Measurements from ENCODE around the gene DZIP1L.
A peak's percentile ranks its signal among the peaks of the same experiment; 100 is the strongest.
"Not testable (repeated sequence)": the region's sequence is repeated elsewhere in the genome, so short reads cannot be mapped to it uniquely, and the experiment has no call there.

Gene DZIP1L

GRCh38 chr3:138114431-138114918 is 933 bp downstream of the DZIP1L start:
- H3K4me3 ChIP-seq (ENCODE audit: low read depth, low read length) = peak overlapping the region; percentile 77
- no peak for DNase-seq (ENCODE audit: low read depth)
- in situ Hi-C loops (cut with HindIII; ENCODE audit: low sequenced_read_pairs) = no loop called here
- no peak for TF ChIP-seq CTCF (IDR thresholded peaks at IDR 0.05; ENCODE audit: low read depth, low read length, missing control alignments)

GRCh38 chr3:138113326-138113725 is 2.1 kb downstream of the DZIP1L start:
- no peak for DNase-seq (ENCODE audit: low read depth)
- TF ChIP-seq CTCF (IDR thresholded peaks at IDR 0.05; ENCODE audit: low read depth, low read length, missing control alignments) = no peak
- no peak overlapping the region for H3K4me3 ChIP-seq (ENCODE audit: low read depth, low read length)
- in situ Hi-C loops (cut with HindIII; ENCODE audit: low sequenced_read_pairs) = no loop called here

- TF ChIP-seq CTCF (IDR thresholded peaks at IDR 0.05; ENCODE audit: low read depth, low read length, missing control alignments) = no peak
- DNase-seq (ENCODE audit: low read depth) = no peak
- no peak overlapping the region for H3K4me3 ChIP-seq (ENCODE audit: low read depth, low read length)
- in situ Hi-C loops (cut with HindIII; ENCODE audit: low sequenced_read_pairs) = no loop called here
Observed at GRCh38 chr3:138112362-138112761, 3.0 kb downstream of the DZIP1L start.

DNA sequence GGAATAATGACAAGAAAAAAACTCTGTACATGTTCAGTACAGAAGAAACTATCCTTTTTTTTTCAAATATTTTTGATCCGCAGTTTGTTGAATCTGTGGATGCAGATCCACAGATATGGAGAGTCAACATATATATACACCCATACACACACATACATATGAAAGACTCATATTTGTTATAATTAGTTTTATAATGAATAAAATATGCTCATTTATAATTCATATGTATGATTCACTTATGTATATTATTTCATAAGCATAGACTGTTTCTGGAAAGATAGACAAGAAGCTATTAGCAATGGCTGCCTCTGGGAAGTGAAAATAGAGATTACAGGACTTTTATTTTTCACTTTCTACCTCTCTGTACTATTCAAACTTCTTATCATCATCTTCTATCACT is 9.8 kb downstream of the DZIP1L start:
- in situ Hi-C loops (cut with HindIII; ENCODE audit: low sequenced_read_pairs) = no loop called here
- H3K4me3 ChIP-seq (ENCODE audit: low read depth, low read length) = no peak overlapping the region
- TF ChIP-seq CTCF (IDR thresholded peaks at IDR 0.05; ENCODE audit: low read depth, low read length, missing control alignments) = no peak
- DNase-seq (ENCODE audit: low read depth) = no peak

DNA sequence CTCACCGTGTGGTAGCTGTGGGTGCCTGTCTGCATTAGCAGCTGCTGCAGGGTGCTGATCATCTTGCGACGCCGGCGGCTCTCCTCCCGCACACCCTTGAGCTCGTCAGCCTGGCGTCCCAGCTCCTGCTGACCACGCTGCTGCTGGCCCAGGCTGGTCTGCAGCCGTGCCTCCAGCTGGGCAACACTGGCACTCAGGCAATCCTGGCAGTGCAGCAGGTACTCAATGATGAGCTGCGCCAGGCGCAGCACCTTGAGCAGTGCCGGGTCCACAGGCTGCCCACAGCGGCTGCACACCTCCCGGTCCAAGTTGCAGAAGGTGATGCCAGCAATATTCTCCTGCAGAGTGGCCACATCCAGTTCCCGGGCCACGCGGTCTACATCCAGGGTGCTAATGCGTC is 11.9 kb downstream of the DZIP1L start:
- no peak for DNase-seq (ENCODE audit: low read depth)
- TF ChIP-seq CTCF (IDR thresholded peaks at IDR 0.05; ENCODE audit: low read depth, low read length, missing control alignments) = no peak
- H3K4me3 ChIP-seq (ENCODE audit: low read depth, low read length) = no peak overlapping the region
- in situ Hi-C loops (cut with HindIII; ENCODE audit: low sequenced_read_pairs) = no loop called here

- TF ChIP-seq CTCF (IDR thresholded peaks at IDR 0.05; ENCODE audit: low read depth, low read length, missing control alignments) = peak; percentile 26
- DNase-seq (ENCODE audit: low read depth); H3K4me3 ChIP-seq (ENCODE audit: low read depth, low read length); in situ Hi-C loops (cut with HindIII; ENCODE audit: low sequenced_read_pairs): not testable (repeated sequence)
Observed at GRCh38 chr3:138101351-138101940, 14.0 kb downstream of the DZIP1L start.

All from astrocyte of the cerebellum (primary cell).